AG20443 (cell line): ENCODE data around the gene TAF11L4.
"Not testable (repeated sequence)": the region's sequence is repeated elsewhere in the genome, so short reads cannot be mapped to it uniquely, and the experiment has no call there.

Experiments
- DNase-seq: peaks from one replicate; pipeline ENCODE4 v3.0.0; 2012; ENCODE audit warnings: low spot score, mixed read lengths

The TAF11L4 gene

DNA sequence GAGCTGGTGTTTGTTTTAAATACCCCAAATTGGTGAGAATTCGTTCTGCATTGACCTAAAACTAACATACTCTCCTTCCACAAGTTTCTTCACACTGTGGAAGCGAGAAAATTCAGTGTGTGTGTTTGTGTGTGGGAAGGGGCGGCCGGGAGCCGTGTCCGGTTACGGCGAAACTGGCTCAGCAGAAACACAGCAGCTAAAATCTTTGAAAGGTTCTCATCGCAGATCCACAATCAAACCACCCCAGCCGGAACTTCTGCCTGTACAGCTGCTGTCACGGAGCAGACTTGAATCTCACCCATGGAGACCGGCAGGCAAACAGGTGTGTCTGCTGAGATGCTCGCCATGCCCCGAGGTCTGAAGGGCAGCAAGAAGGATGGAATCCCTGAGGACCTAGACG, at the start of gene TAF11L4:
Gene TAF11L4, plus strand, starts transcription at position 301 of the 400 bp plus-strand sequence.
- DNase-seq = not testable (repeated sequence)

DNA sequence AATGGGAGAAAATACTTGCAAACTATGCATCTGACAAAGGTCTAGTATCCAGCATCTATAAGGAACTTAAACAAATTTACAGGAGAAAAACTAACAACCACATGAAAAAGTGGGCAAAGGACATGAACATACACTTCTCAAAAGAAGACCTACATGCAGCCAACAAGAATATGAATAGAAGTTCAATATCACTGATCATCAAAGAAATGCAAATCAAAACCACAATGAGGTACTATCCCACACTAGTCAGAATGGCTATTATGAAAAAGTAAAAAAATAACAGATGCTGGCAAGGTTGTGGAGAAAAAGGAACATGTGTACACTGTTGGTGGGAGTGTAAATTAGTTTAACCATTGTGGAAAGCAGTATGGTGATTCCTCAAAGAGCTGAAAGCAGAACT, 46.5 kb upstream of the TAF11L4 start:
- not testable (repeated sequence) for DNase-seq

DNA sequence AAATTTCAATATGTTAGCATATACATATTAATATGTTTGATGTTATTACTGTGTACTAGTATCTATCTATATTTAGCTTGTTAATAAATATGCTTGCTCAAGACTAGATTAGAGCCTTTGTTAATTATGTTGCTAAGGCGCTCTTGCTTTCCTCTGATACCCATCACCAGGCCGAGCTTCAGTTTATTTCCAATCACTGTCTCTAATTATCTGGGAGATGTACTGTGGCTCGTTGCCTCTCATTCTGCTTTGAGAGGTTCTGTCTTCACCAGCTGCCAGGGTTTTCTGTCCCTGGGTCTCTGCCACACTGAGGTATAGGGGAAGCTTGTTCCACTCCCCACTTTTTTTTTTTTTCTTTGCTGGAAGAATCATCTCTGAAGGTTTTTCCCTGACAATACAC, 44.6 kb upstream of the TAF11L4 start:
- no peak for DNase-seq

DNA sequence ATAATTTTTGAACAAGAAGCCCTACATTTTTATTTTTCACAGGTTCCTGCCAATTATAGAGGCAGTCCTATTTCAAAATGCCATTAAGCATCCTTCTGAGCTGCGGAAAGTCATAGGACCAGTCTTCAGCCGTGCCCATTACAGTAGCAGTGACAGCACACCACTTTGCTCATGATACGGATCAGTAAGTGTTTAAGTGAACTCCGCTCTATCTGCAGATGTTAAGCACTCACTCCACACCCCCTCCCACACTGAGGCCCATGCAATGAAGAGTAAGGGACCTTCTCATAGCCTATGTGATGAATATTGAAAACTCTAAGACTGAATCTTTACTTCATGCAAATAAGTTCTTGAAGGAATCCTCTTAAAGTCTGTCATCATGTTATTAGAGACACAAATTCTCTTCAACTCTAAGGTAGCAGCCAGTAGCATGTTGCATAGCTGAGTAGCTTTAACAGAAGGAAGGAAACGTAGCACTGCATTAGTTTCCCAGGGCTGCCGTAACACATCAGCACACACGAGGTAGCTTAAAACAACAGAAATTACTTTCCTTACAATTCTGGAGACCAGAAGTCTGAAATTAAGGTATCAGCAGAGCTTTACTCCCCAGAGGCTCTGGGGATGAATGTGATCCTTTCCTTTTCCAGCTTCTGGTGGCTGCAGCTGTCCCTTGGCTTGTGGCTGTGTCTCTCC, 43.9 kb upstream of the TAF11L4 start:
- DNase-seq = no peak

DNA sequence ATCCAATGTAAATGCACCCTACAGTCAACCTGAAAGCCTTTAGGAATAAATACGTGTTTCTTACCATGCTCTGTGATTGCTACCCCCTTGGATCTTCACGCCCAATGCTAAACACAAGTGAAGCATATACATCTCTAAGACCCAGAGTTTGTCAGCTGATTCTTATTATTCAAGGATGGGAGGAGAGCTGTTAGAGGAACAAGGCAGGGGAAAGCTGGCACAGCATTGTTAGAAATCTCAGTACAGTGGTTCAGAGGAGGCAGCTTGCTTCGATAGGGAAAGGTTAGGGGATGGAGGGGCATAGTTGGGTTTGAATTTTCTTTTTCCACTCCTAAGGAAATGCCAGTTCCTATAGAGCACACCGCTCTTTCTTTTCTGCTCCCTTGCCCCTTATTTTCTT, 40.2 kb upstream of the TAF11L4 start:
- DNase-seq = no peak

DNA sequence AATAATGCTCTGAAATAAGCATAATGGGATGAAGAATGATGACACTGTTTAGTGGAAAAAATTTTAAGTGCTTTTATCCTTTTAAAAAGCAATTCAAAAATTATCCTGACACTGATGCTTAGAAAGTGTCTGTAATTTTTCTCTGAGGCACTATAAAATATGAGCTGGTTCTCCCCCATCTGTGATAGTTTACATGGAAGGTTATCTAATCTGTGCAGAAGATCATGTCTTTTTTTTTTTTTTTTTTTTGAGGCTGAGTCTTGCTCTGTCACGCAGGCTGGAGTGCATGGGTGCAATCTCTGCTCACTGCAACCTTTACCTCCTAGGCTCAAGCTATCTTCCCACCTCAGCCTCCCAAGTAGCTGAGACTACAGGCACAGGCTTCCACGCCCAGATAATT, 38.8 kb upstream of the TAF11L4 start:
- no peak for DNase-seq

DNA sequence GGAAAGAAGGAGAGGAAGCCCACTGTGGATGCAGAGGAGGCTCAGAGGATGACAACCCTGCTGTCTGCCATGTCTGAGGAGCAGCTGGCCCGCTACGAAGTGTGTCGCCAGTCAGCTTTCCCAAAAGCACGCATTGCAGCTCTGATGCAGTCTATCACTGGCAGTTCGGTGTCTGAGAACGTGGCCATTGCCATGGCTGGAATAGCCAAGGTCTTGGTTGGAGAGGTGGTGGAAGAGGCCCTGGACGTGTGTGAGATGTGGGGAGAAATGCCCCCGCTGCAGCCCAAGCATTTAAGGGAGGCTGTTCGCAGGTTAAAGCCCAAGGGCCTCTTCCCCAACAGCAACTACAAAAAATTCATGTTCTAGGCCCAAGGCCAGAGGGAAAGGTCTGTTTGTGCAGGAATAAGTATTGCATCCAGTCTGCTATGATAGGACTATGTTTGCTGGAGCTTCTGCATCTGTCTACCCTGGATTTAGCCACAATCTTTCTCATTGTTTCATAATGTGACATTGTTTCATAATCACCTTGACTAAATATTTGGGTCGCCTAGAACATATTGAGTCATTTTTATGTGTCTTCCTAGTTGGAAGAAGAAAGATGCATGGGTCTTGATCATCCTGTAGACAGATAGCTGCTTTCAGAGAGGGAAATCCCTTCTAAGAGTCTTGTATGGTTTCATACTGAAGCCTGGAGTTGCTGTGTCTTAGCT, 35.0 kb upstream of the TAF11L4 start:
- not testable (repeated sequence) for DNase-seq

DNA sequence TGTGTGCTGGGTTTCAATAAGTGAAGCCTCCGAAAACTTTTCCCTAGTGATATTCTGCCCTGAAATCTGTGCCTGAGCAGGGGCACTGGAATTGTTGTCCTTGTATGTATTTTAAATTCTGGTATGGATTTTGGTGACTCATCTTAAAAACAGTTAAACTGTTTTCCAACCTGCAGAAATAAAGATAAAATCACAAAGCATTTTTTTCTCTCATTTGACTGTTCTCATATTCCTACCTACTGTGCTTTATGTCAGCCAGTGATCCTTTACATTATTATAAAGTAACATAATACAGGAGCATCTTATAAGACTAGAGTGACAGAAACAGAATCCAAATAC, 34.5 kb upstream of the TAF11L4 start:
- no peak for DNase-seq

DNA sequence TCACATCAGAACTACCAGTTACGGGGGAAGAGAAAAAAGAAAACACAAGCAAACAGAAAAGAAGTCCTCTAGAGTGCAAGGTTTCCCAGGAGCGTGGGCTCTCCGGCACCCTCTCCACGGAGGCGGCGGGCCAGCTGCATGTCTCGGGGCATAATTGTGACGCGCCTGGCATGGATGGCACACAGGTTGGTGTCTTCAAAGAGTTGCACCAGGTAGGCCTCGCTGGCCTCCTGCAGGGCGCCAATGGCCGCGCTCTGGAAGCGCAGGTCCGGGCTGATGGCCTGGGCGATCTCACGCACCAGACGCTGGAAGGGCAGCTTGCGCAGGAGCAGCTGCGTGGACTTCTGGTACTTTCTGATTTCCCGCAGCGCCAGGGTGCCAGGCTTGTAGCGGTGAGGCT, 30.3 kb upstream of the TAF11L4 start:
- not testable (repeated sequence) for DNase-seq

DNA sequence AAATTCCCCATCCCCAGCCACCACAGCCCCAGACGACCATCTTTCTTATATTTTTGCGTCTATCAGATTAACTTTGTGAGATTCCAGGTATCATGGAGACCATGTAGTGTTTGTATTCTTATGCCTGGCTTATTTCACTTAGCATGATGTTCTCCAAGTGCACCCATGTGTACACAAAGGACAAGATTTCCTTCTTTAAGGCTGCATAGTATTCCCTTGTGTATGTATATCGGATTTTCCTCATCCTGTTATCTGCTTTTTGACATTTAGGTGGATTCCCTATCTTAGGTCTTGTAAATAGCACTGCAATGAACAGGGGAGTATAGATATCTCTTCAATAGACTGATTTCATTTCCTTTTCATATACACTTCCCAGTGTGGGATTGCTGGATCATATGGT, 28.8 kb upstream of the TAF11L4 start:
- no peak for DNase-seq

DNA sequence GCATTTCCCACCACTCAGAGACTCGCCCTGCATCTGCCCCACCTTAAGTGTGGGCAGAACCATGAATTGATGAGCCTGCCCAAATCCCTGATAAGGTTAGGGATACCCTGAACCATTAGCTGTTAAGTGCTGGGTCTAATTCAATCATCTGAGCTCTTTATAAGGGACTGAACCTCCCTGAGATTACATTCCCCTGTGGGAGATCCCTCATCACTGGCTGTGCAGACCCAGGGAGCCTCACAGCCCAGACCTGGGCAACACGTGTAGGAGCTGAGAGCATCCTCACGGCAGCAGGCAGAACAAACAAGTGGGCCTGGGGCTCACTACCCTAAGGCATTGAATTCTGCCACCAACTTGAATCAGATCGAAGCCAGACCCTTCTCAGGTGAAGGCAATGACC, 24.2 kb upstream of the TAF11L4 start:
- no peak for DNase-seq

DNA sequence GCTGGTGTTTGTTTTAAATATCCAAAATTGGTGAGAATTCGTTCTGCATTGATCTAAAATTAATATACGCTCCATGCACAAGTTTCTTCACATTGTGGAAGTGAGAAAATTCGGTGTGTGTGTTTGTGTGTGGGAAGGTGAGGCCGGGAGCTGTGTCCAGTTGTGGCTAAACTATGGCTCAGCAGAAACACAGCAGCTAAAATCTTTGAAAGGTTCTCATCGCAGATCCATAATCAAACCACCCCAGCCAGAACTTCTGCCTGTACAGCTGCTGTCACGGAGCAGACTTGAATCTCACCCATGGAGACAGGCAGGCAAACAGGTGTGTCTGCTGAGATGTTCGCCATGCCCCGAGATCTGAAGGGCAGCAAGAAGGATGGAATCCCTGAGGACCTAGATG, 23.7 kb upstream of the TAF11L4 start, which contains the start of gene TAF11L2:
Gene TAF11L2, plus strand, starts transcription at position 301 of the 400 bp plus-strand sequence.
- not testable (repeated sequence) for DNase-seq

DNA sequence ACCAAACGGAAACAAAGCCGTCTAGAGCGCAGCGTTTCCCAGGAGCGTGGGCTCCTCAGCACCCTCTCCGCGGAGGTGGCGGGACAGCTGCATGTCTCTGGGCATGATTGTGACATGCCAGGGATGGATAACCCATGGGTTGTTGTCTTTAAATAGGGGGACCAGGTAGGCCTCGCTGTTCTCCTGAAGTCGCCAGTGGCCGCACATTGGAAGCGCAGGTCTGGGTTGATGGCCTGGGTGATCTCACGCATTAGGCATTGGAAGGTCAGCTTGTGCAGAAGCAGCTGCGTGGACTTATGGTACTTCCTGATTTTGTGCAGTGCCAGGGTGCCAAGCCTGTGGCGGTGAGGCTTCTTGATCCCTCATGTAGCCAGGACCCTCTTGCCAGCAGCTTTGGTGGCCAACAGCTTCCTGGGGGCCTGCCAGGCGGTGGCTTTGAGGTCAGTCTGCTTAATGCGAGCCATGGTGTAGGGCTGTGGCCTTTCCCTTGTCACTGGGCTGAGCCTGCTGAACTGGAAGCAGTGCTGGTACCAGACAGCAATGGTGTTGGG, 9.8 kb upstream of the TAF11L4 start:
- DNase-seq = no peak

DNA sequence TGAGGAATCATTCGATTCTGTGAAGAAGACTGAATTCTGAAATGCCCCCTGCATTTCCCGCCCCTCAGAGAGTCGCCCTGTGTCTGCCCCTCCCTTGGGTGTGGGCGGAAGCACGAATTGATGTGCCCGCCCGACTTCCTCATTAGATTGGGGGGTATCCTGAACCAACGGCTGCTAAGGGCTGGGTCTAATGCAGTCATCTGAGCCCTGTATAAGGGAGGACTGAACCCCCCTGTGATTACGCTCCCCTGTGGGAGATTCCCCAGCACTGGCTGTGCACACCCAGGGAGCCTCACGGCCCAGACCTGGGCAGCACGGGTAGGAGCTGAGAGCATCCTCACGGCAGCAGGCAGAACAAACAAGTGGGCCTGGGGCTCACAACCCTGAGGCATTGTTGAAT, 4.1 kb upstream of the TAF11L4 start:
- DNase-seq = not testable (repeated sequence)

DNA sequence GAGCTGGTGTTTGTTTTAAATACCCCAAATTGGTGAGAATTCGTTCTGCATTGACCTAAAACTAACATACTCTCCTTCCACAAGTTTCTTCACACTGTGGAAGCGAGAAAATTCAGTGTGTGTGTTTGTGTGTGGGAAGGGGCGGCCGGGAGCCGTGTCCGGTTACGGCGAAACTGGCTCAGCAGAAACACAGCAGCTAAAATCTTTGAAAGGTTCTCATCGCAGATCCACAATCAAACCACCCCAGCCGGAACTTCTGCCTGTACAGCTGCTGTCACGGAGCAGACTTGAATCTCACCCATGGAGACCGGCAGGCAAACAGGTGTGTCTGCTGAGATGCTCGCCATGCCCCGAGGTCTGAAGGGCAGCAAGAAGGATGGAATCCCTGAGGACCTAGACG, 3.5 kb upstream of the TAF11L4 start, which contains the start of gene TAF11L3:
Gene TAF11L3, plus strand, starts transcription at position 301 of the 400 bp plus-strand sequence.
- DNase-seq = not testable (repeated sequence)

DNA sequence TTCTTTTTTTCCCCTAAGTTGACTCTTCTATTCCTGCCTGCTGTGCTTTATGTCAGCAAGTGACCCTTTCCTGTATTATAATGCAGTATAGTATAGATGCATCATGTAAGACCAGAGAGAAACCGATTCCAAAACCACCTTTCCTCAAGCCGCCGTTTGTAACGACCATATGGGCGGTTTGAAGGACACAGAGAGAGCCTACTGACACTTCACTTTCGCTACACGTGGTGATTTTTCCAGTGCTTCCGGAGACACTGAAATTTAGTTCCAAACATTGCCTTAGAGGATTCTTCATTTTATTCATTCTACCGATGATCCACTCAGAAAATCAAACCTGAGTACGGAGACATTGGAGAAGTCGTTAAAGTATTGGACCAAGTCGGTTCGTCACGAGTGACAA, 2.1 kb upstream of the TAF11L4 start:
- DNase-seq = not testable (repeated sequence)

DNA sequence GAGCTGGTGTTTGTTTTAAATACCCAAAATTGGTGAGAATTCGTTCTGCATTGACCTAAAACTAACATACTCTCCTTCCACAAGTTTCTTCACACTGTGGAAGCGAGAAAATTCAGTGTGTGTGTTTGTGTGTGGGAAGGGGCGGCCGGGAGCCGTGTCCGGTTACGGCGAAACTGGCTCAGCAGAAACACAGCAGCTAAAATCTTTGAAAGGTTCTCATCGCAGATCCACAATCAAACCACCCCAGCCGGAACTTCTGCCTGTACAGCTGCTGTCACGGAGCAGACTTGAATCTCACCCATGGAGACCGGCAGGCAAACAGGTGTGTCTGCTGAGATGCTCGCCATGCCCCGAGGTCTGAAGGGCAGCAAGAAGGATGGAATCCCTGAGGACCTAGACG, 3.3 kb downstream of the TAF11L4 start, which contains the start of gene TAF11L5:
Gene TAF11L5, plus strand, starts transcription at position 301 of the 400 bp plus-strand sequence.
- not testable (repeated sequence) for DNase-seq

DNA sequence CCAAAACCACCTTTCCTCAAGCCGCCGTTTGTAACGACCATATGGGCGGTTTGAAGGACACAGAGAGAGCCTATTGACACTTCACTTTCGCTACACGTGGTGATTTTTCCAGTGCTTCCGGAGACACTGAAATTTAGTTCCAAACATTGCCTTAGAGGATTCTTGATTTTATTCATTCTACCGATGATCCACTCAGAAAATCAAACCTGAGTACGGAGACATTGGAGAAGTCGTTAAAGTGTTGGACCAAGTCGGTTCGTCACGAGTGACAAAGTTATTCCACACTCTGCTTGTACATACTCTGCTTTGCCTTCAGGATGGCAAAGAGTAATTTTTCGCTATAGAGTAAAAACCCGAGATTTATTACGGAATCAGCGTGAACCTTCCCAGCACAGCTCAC, 4.9 kb downstream of the TAF11L4 start:
- not testable (repeated sequence) for DNase-seq

DNA sequence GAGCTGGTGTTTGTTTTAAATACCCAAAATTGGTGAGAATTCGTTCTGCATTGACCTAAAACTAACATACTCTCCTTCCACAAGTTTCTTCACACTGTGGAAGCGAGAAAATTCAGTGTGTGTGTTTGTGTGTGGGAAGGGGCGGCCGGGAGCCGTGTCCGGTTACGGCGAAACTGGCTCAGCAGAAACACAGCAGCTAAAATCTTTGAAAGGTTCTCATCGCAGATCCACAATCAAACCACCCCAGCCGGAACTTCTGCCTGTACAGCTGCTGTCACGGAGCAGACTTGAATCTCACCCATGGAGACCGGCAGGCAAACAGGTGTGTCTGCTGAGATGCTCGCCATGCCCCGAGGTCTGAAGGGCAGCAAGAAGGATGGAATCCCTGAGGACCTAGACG, 6.8 kb downstream of the TAF11L4 start, which contains the start of gene TAF11L6:
Gene TAF11L6, plus strand, starts transcription at position 301 of the 400 bp plus-strand sequence.
- not testable (repeated sequence) for DNase-seq
